ENCODE results near the gene VPS26C.

The VPS26C gene

GRCh38 chr21:37197746-37198145 is 69.4 kb downstream of the VPS26C start:
- no peak overlapping the region for H3K27ac ChIP-seq
- TF ChIP-seq ZFX (IDR thresholded peaks at IDR 0.05) (no peak), CTCF (conservative IDR thresholded peaks at IDR 0.05) (no peak)

GRCh38 chr21:37196847-37197246 is 70.3 kb downstream of the VPS26C start:
- no peak for TF ChIP-seq CTCF (conservative IDR thresholded peaks at IDR 0.05)
- no peak for TF ChIP-seq ZFX (IDR thresholded peaks at IDR 0.05)
- H3K27ac ChIP-seq = no peak overlapping the region

GRCh38 chr21:37195610-37196009 is 71.5 kb downstream of the VPS26C start:
- no peak overlapping the region for H3K27ac ChIP-seq
- TF ChIP-seq CTCF (conservative IDR thresholded peaks at IDR 0.05) = no peak
- TF ChIP-seq ZFX (IDR thresholded peaks at IDR 0.05) = no peak

- H3K27ac ChIP-seq = no peak overlapping the region
- TF ChIP-seq ZFX (IDR thresholded peaks at IDR 0.05) = no peak
- TF ChIP-seq CTCF (conservative IDR thresholded peaks at IDR 0.05) = no peak
Observed at GRCh38 chr21:37195059-37195458, 72.1 kb downstream of the VPS26C start.

- no peak overlapping the region for H3K27ac ChIP-seq
- TF ChIP-seq ZFX (IDR thresholded peaks at IDR 0.05) = no peak
- no peak for TF ChIP-seq CTCF (conservative IDR thresholded peaks at IDR 0.05)
Observed at GRCh38 chr21:37193676-37194075, 73.5 kb downstream of the VPS26C start.

GRCh38 chr21:37193006-37193405 is 74.1 kb downstream of the VPS26C start:
- TF ChIP-seq CTCF (conservative IDR thresholded peaks at IDR 0.05) (no peak), ZFX (IDR thresholded peaks at IDR 0.05) (no peak)
- H3K27ac ChIP-seq = no peak overlapping the region

GRCh38 chr21:37192019-37192418 is 75.1 kb downstream of the VPS26C start:
- no peak overlapping the region for H3K27ac ChIP-seq
- no peak for TF ChIP-seq CTCF (conservative IDR thresholded peaks at IDR 0.05)

All from C4-2B (cell line).